ENCODE results near the gene ALPG.
"Not testable (repeated sequence)": the region's sequence is repeated elsewhere in the genome, so short reads cannot be mapped to it uniquely, and the experiment has no call there.

ALPG gene

GRCh38 chr2:232448304-232448690 lies 41.7 kb downstream of the ALPG start:
- H3K4me3 ChIP-seq (ENCODE audit: control insufficient read depth in 1 of 7, extremely low read depth in 1 of 7, insufficient read depth in 4 of 7, low read depth in 2 of 7, low read length in 6 of 7) = no peak overlapping the region
- no peaks in the 10 kb centered on the region for H3K27me3 ChIP-seq (replicated peaks in 2 of 5; ENCODE audit: control insufficient read depth in 4 of 5, insufficient read depth in 5 of 5, low read length in 4 of 5)
- WGBS (ENCODE audit: insufficient coverage) = 63% methylated on average over 8 of the region's 10 CpGs
- H3K36me3 ChIP-seq (ENCODE audit: control insufficient read depth in 4 of 4, insufficient read depth in 4 of 4, low read length in 3 of 4) = no peaks in the 10 kb centered on the region
- POLR2A ChIA-PET = no interaction called here
- no peak overlapping the region for H3K27ac ChIP-seq (ENCODE audit: insufficient read depth in 1 of 2, low read depth in 1 of 2, low read length in 2 of 2, poor library complexity in 1 of 2, severe bottlenecking in 2 of 2)
- H3K9me3 ChIP-seq (ENCODE audit: control extremely low read depth in 1 of 5, control insufficient read depth in 4 of 5, insufficient read depth in 2 of 5, low read depth in 1 of 5, low read length in 4 of 5) = no peaks in the 10 kb centered on the region
- DNase-seq = no peak
- no peaks in the 10 kb centered on the region for H3K4me1 ChIP-seq (ENCODE audit: control extremely low read depth in 1 of 4, control insufficient read depth in 4 of 4, insufficient read depth in 4 of 4, low read length in 3 of 4)
- CTCF ChIA-PET = interaction anchor here (1.1 to 3.0 kb wide), 2 partner anchors 45 to 73 kb away, joined by 3 to 29 read pairs; partner anchors contain the start of gene PRSS56

- H3K27ac ChIP-seq (ENCODE audit: insufficient read depth in 1 of 2, low read depth in 1 of 2, low read length in 2 of 2, poor library complexity in 1 of 2, severe bottlenecking in 2 of 2) = no peak overlapping the region
- no peaks in the 10 kb centered on the region for H3K4me1 ChIP-seq (ENCODE audit: control extremely low read depth in 1 of 4, control insufficient read depth in 4 of 4, insufficient read depth in 4 of 4, low read length in 3 of 4)
- H3K36me3 ChIP-seq (ENCODE audit: control insufficient read depth in 4 of 4, insufficient read depth in 4 of 4, low read length in 3 of 4) = no peaks in the 10 kb centered on the region
- CTCF ChIA-PET = no interaction called here
- H3K9me3 ChIP-seq (ENCODE audit: control extremely low read depth in 1 of 5, control insufficient read depth in 4 of 5, insufficient read depth in 2 of 5, low read depth in 1 of 5, low read length in 4 of 5) = no peaks in the 10 kb centered on the region
- no peak for DNase-seq
- no peaks in the 10 kb centered on the region for H3K27me3 ChIP-seq (replicated peaks in 2 of 5; ENCODE audit: control insufficient read depth in 4 of 5, insufficient read depth in 5 of 5, low read length in 4 of 5)
- 54% methylated on average over 12 of the region's 12 CpGs for WGBS (ENCODE audit: insufficient coverage)
- POLR2A ChIA-PET = no interaction called here
- no peak overlapping the region for H3K4me3 ChIP-seq (ENCODE audit: control insufficient read depth in 1 of 7, extremely low read depth in 1 of 7, insufficient read depth in 4 of 7, low read depth in 2 of 7, low read length in 6 of 7)
Measured at GRCh38 chr2:232449964-232450363, 43.3 kb downstream of the ALPG start.

- H3K4me1 ChIP-seq (ENCODE audit: control extremely low read depth in 1 of 4, control insufficient read depth in 4 of 4, insufficient read depth in 4 of 4, low read length in 3 of 4); DNase-seq; H3K36me3 ChIP-seq (ENCODE audit: control insufficient read depth in 4 of 4, insufficient read depth in 4 of 4, low read length in 3 of 4); CTCF ChIA-PET; H3K4me3 ChIP-seq (ENCODE audit: control insufficient read depth in 1 of 7, extremely low read depth in 1 of 7, insufficient read depth in 4 of 7, low read depth in 2 of 7, low read length in 6 of 7); H3K27me3 ChIP-seq (replicated peaks in 2 of 5; ENCODE audit: control insufficient read depth in 4 of 5, insufficient read depth in 5 of 5, low read length in 4 of 5); H3K27ac ChIP-seq (ENCODE audit: insufficient read depth in 1 of 2, low read depth in 1 of 2, low read length in 2 of 2, poor library complexity in 1 of 2, severe bottlenecking in 2 of 2); H3K9me3 ChIP-seq (ENCODE audit: control extremely low read depth in 1 of 5, control insufficient read depth in 4 of 5, insufficient read depth in 2 of 5, low read depth in 1 of 5, low read length in 4 of 5); POLR2A ChIA-PET: not testable (repeated sequence)
- WGBS (ENCODE audit: insufficient coverage) = 95% methylated on average over 3 of the region's 3 CpGs
Measured at GRCh38 chr2:232451645-232452044, 45.0 kb downstream of the ALPG start.

GRCh38 chr2:232454630-232455029 lies 48.0 kb downstream of the ALPG start:
- H3K27me3 ChIP-seq (replicated peaks in 2 of 5; ENCODE audit: control insufficient read depth in 4 of 5, insufficient read depth in 5 of 5, low read length in 4 of 5) = peaks cover 0 to 22% (median 11%) of the 10 kb centered on the region in 5 experiments
- CTCF ChIA-PET = interaction anchor here (1.1 to 2.7 kb wide), 2 partner anchors 11 to 62 kb away, joined by 3 to 8 read pairs; no protein-coding TSS in a partner anchor
- H3K27ac ChIP-seq (ENCODE audit: insufficient read depth in 1 of 2, low read depth in 1 of 2, low read length in 2 of 2, poor library complexity in 1 of 2, severe bottlenecking in 2 of 2) = no peak overlapping the region
- no peak for DNase-seq
- no peak overlapping the region for H3K4me3 ChIP-seq (ENCODE audit: control insufficient read depth in 1 of 7, extremely low read depth in 1 of 7, insufficient read depth in 4 of 7, low read depth in 2 of 7, low read length in 6 of 7)
- H3K4me1 ChIP-seq (ENCODE audit: control extremely low read depth in 1 of 4, control insufficient read depth in 4 of 4, insufficient read depth in 4 of 4, low read length in 3 of 4) = no peaks in the 10 kb centered on the region
- no peaks in the 10 kb centered on the region for H3K36me3 ChIP-seq (ENCODE audit: control insufficient read depth in 4 of 4, insufficient read depth in 4 of 4, low read length in 3 of 4)
- POLR2A ChIA-PET = no interaction called here
- 96% methylated on average over 8 of the region's 9 CpGs for WGBS (ENCODE audit: insufficient coverage)
- no peaks in the 10 kb centered on the region for H3K9me3 ChIP-seq (ENCODE audit: control extremely low read depth in 1 of 5, control insufficient read depth in 4 of 5, insufficient read depth in 2 of 5, low read depth in 1 of 5, low read length in 4 of 5)

GRCh38 chr2:232455426-232456255 lies 49.0 kb downstream of the ALPG start, which contains the start of gene ALPI:
TSS of gene ALPI (plus strand) at chr2:232456153. CDS start at chr2:232456200, 47 bp downstream.
- Histone ChIP-seq H3K27me3 (replicated peaks in 2 of 5; ENCODE audit: control insufficient read depth in 4 of 5, insufficient read depth in 5 of 5, low read length in 4 of 5) (peaks cover 0 to 29% (median 13%) of the 10 kb centered on the region in 5 experiments), H3K27ac (ENCODE audit: insufficient read depth in 1 of 2, low read depth in 1 of 2, low read length in 2 of 2, poor library complexity in 1 of 2, severe bottlenecking in 2 of 2) (no peak within 1 kb of the TSS), H3K36me3 (ENCODE audit: control insufficient read depth in 4 of 4, insufficient read depth in 4 of 4, low read length in 3 of 4) (no peaks in the 10 kb centered on the region), H3K4me1 (ENCODE audit: control extremely low read depth in 1 of 4, control insufficient read depth in 4 of 4, insufficient read depth in 4 of 4, low read length in 3 of 4) (no peaks in the 10 kb centered on the region), H3K9me3 (ENCODE audit: control extremely low read depth in 1 of 5, control insufficient read depth in 4 of 5, insufficient read depth in 2 of 5, low read depth in 1 of 5, low read length in 4 of 5) (no peaks in the 10 kb centered on the region), H3K4me3 (ENCODE audit: control insufficient read depth in 1 of 7, extremely low read depth in 1 of 7, insufficient read depth in 4 of 7, low read depth in 2 of 7, low read length in 6 of 7) (no peak within 1 kb of the TSS)
- POLR2A ChIA-PET = no interaction called here
- WGBS (ENCODE audit: insufficient coverage) = over 99% methylated on average over 11 of the region's 14 CpGs
- DNase-seq = no peak
- CTCF ChIA-PET = interaction anchor here (2.7 kb wide), 1 partner anchor 10 kb away, joined by 8 read pairs; no protein-coding TSS in a partner anchor

- peaks cover 0 to 33% (median 13%) of the 10 kb centered on the region in 5 experiments for H3K27me3 ChIP-seq (replicated peaks in 2 of 5; ENCODE audit: control insufficient read depth in 4 of 5, insufficient read depth in 5 of 5, low read length in 4 of 5)
- no peak for DNase-seq
- ChIA-PET POLR2A (no interaction called here), CTCF (interaction anchor here (2.7 kb wide), 1 partner anchor 9 kb away, joined by 8 read pairs; no protein-coding TSS in a partner anchor)
- H3K4me1 ChIP-seq (ENCODE audit: control extremely low read depth in 1 of 4, control insufficient read depth in 4 of 4, insufficient read depth in 4 of 4, low read length in 3 of 4) = no peaks in the 10 kb centered on the region
- H3K4me3 ChIP-seq (ENCODE audit: control insufficient read depth in 1 of 7, extremely low read depth in 1 of 7, insufficient read depth in 4 of 7, low read depth in 2 of 7, low read length in 6 of 7) = no peak overlapping the region
- 97% methylated on average over 26 of the region's 27 CpGs for WGBS (ENCODE audit: insufficient coverage)
- H3K36me3 ChIP-seq (ENCODE audit: control insufficient read depth in 4 of 4, insufficient read depth in 4 of 4, low read length in 3 of 4) = no peaks in the 10 kb centered on the region
- no peaks in the 10 kb centered on the region for H3K9me3 ChIP-seq (ENCODE audit: control extremely low read depth in 1 of 5, control insufficient read depth in 4 of 5, insufficient read depth in 2 of 5, low read depth in 1 of 5, low read length in 4 of 5)
- no peak overlapping the region for H3K27ac ChIP-seq (ENCODE audit: insufficient read depth in 1 of 2, low read depth in 1 of 2, low read length in 2 of 2, poor library complexity in 1 of 2, severe bottlenecking in 2 of 2)
Measured at GRCh38 chr2:232456296-232457120, 49.9 kb downstream of the ALPG start.

Data from common myeloid progenitor, CD34-positive (primary cell).